Activated CD4-positive, alpha-beta T cell treated with anti-CD3 and anti-CD28 coated beads for 48 hours (primary cell): ENCODE data around the gene MPP3.

Experiments used
- DNase-seq: peaks from one replicate; pipeline ENCODE4 v3.0.0-alpha.2; 2020

Gene MPP3

DNA sequence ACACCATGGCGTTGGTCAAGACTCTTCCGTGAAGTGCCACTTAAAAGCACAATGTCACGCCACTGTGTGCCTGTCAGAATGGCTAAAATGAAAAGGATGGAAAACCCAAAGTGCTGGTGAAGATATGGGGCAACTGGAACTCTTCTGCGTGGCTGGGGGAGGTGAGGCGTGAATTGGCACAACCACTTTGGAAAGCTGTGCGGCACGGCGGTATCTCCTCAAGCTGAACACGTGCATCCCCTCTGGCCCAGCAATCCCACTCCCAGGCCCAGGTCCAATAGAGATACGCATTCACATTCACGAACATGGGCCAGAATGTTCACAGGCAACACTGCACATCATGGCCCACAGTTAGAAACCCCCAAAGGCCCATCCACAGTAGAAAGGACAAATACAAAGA lies 63.1 kb downstream of the MPP3 start:
- DNase-seq, result no peak

GRCh38 chr17:43769426-43769825 lies 63.5 kb downstream of the MPP3 start:
- no peak for DNase-seq

GRCh38 chr17:43768943-43769342 lies 64.0 kb downstream of the MPP3 start:
- no peak for DNase-seq

- no peak for DNase-seq
Observed at GRCh38 chr17:43768382-43768781, 64.6 kb downstream of the MPP3 start.

DNA sequence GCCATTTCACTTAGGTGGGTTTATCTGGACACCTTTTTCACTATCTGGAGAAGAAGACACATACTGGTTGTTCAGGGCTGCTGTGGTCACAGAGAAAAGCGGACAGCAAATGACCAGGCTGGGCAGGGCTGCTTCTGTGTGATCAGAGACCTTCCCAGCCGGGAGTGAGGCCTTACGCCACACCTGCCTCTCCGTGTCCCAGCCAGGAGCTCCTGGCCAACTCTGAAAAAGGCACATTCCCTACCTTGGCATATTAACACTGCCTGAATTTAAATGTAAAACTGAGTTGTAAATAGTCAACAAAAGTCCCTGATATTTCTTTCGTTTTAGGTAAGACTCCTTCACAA lies 65.3 kb downstream of the MPP3 start:
- DNase-seq, result no peak

GRCh38 chr17:43767053-43767712 lies 65.8 kb downstream of the MPP3 start:
- no peak for DNase-seq

GRCh38 chr17:43766413-43767052 lies 66.4 kb downstream of the MPP3 start:
- DNase-seq, result peak; percentile 55

DNA sequence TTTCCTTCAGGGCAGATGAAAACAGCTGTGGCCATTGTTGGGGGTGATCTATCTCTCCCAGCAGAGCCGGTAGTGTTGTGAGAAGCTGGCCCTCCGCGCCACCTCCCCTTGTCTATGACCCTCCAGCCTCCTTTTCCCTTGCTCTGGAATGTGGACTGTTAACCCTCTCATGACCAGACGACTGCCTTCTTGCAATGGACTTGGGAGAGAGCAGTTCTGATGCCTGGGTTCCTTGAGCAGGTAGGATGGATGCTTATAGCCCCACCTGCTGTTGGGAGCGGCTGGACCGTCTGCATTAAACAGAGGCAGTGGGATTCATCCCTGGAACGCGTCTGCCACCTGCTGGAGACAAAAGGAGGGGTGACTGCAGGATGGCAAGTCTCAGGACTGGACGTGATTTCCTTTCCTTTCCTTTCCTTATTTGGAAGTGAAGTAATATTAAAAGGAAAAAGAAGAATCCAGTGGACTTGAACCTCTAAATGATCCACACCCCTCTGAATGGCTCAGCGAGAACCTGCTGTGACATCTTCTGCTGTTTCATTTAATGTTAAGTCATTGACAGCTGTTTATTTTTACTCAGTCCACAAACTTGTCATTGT lies 72.6 kb downstream of the MPP3 start:
- DNase-seq, result peak; percentile 94

- no peak for DNase-seq
Observed at GRCh38 chr17:43759836-43760235, 73.1 kb downstream of the MPP3 start.

GRCh38 chr17:43758497-43759174 lies 74.3 kb downstream of the MPP3 start, which contains the start of gene SOST:
SOST (minus strand) TSS chr17:43758791; CDS start chr17:43758741, 50 bp downstream.
- no peak for DNase-seq

DNA sequence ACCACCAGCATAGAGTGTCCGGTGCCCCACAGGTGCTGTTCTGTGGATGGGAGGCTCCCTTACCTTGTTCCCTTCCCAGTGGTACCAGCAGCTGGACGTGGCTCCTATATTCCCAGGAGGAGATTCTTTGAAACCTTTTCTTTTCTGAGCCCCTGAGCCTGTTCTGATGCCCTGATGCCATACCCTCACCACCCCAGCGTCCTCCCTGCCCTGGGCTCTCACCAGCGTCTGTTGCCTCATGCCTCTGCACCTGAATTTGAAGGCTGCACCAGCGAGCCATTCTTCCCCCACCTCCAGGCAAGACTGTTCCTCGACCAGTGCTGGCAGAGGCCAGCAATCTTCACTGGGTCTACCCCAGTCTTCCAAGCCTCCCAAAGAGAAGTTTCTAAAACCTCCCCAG lies 74.9 kb downstream of the MPP3 start:
- DNase-seq, result no peak

DNA sequence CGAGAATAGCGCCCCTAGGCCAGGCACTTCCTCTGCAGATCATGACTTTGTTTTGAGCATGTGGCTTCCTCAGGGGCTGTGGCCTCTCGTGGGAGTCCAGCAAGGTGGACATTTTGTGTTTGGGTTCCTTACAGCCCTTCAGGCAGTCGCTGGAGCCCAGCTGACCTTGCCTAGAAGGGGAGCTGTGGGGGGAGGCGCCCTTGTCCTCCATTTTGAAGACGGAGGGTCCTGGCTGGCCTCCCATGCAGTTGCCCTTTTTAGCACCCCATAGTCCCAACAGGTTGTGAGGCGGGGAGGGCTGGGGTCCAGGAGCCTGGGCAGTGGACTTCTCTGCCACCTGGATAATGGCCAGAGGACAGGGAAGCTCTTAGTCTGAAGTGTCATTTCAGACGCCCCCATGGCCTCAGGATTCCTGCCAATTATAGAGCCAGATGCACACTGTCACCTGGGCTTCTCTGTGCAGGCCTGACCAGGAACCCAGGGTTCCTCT lies 75.7 kb downstream of the MPP3 start:
- DNase-seq, result no peak

- DNase-seq, result no peak
Observed at GRCh38 chr17:43756201-43756600, 76.7 kb downstream of the MPP3 start.

GRCh38 chr17:43755389-43755875 lies 77.5 kb downstream of the MPP3 start:
- DNase-seq, result peak; percentile 48

DNA sequence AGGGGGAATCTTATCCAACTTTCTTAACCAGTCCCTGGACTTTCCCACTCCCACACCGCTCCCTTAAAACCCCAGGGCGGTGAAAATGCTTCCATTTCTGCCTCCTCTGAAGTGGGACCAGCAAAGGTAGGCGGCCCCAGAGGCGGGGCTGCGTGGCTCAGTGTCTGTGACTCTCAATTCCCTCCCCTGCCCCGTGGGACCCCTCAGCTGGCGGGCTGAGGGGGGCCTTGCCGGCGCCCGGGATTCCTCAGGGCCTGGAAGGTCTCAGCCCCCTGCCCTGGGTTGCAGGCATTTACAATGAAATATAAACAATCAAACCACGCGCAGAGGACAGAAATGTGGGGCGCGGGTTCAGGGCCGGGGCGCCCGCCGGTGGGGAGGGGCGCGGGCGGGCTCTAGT lies 78.0 kb downstream of the MPP3 start:
- DNase-seq, result no peak

- no peak for DNase-seq
Observed at GRCh38 chr17:43753493-43754129, 79.3 kb downstream of the MPP3 start.
